ENCODE data around the gene SYN1.
"Not testable (repeated sequence)": the region's sequence is repeated elsewhere in the genome, so short reads cannot be mapped to it uniquely, and the experiment has no call there.

SYN1 gene

GRCh38 chrX:47610511-47610910 lies 9.1 kb downstream of the SYN1 start:
- no peak for TF ChIP-seq CTCF (IDR thresholded peaks at IDR 0.05; ENCODE audit: low read depth, low read length)
- no peak for TF ChIP-seq EZH2phosphoT487 (IDR thresholded peaks at IDR 0.05; ENCODE audit: low read depth)
- H3K27me3 ChIP-seq (ENCODE audit: low read depth, low read length): no peaks in the 10 kb centered on the region
- no peak overlapping the region for H3K4me2 ChIP-seq (ENCODE audit: low read length)
- H3K9me3 ChIP-seq (ENCODE audit: insufficient read depth, low read length): no peaks in the 10 kb centered on the region
- H3K27ac ChIP-seq (ENCODE audit: low read length): no peak overlapping the region
- H4K20me1 ChIP-seq (ENCODE audit: insufficient read depth, low read length): no peaks in the 10 kb centered on the region
- H3K4me1 ChIP-seq (ENCODE audit: low read length): no peaks in the 10 kb centered on the region
- H3K79me2 ChIP-seq (ENCODE audit: low read length): no peaks in the 10 kb centered on the region
- H2AFZ ChIP-seq (ENCODE audit: low read depth, low read length): no peak overlapping the region
- no peak overlapping the region for H3K9ac ChIP-seq (ENCODE audit: low read length)
- H3K36me3 ChIP-seq (replicated peaks; ENCODE audit: low read depth, low read length): no peaks in the 10 kb centered on the region
- no peak overlapping the region for H3K4me3 ChIP-seq (ENCODE audit: low read length)

- Histone ChIP-seq H3K4me3 (ENCODE audit: low read length) (no peak overlapping the region), H3K9ac (ENCODE audit: low read length) (no peak overlapping the region), H3K36me3 (replicated peaks; ENCODE audit: low read depth, low read length) (no peaks in the 10 kb centered on the region), H4K20me1 (ENCODE audit: insufficient read depth, low read length) (no peaks in the 10 kb centered on the region), H3K4me1 (ENCODE audit: low read length) (peaks cover 7% of the 10 kb centered on the region; the same call in 1 of the 2 replicates), H3K79me2 (ENCODE audit: low read length) (no peaks in the 10 kb centered on the region), H3K4me2 (ENCODE audit: low read length) (no peak overlapping the region), H3K9me3 (ENCODE audit: insufficient read depth, low read length) (no peaks in the 10 kb centered on the region), H3K27ac (ENCODE audit: low read length) (no peak overlapping the region), H2AFZ (ENCODE audit: low read depth, low read length) (no peak overlapping the region), H3K27me3 (ENCODE audit: low read depth, low read length) (no peaks in the 10 kb centered on the region)
- no peak for TF ChIP-seq CTCF (IDR thresholded peaks at IDR 0.05; ENCODE audit: low read depth, low read length)
- no peak for TF ChIP-seq EZH2phosphoT487 (IDR thresholded peaks at IDR 0.05; ENCODE audit: low read depth)
These were observed 11.4 kb downstream of the SYN1 start for GRCh38 chrX:47608130-47608810.

GRCh38 chrX:47607091-47607490 lies 12.6 kb downstream of the SYN1 start:
- Histone ChIP-seq H3K79me2 (ENCODE audit: low read length) (no peaks in the 10 kb centered on the region), H3K9me3 (ENCODE audit: insufficient read depth, low read length) (no peaks in the 10 kb centered on the region), H3K27ac (ENCODE audit: low read length) (no peak overlapping the region)

GRCh38 chrX:47605024-47605423 lies 14.6 kb downstream of the SYN1 start:
- Histone ChIP-seq H3K27me3 (ENCODE audit: low read depth, low read length) (no peaks in the 10 kb centered on the region), H3K9me3 (ENCODE audit: insufficient read depth, low read length) (no peaks in the 10 kb centered on the region), H3K79me2 (ENCODE audit: low read length) (no peaks in the 10 kb centered on the region), H2AFZ (ENCODE audit: low read depth, low read length) (peak overlapping the region; percentile 70; the same call in 1 of the 2 replicates), H3K4me2 (ENCODE audit: low read length) (peak overlapping the region; percentile 57), H3K27ac (ENCODE audit: low read length) (no peak overlapping the region), H3K4me3 (ENCODE audit: low read length) (0 out of 2 replicates have a peak overlapping the region, but pooled peaks have one; percentile 26), H3K36me3 (replicated peaks; ENCODE audit: low read depth, low read length) (no peaks in the 10 kb centered on the region), H4K20me1 (ENCODE audit: insufficient read depth, low read length) (no peaks in the 10 kb centered on the region), H3K4me1 (ENCODE audit: low read length) (peaks cover 7% of the 10 kb centered on the region; the same call in 1 of the 2 replicates), H3K9ac (ENCODE audit: low read length) (no peak overlapping the region)
- TF ChIP-seq CTCF (IDR thresholded peaks at IDR 0.05; ENCODE audit: low read depth, low read length) (no peak), EZH2phosphoT487 (IDR thresholded peaks at IDR 0.05; ENCODE audit: low read depth) (no peak)

More at GRCh38 chrX:47607091-47607490, 12.6 kb downstream of the SYN1 start:
- no peak overlapping the region for H3K9ac ChIP-seq (ENCODE audit: low read length)
- H3K4me2 ChIP-seq (ENCODE audit: low read length): no peak overlapping the region
- no peaks in the 10 kb centered on the region for H3K36me3 ChIP-seq (replicated peaks; ENCODE audit: low read depth, low read length)
- H2AFZ ChIP-seq (ENCODE audit: low read depth, low read length): no peak overlapping the region
- no peak overlapping the region for H3K4me3 ChIP-seq (ENCODE audit: low read length)
- H4K20me1 ChIP-seq (ENCODE audit: insufficient read depth, low read length): no peaks in the 10 kb centered on the region
- no peaks in the 10 kb centered on the region for H3K27me3 ChIP-seq (ENCODE audit: low read depth, low read length)
- H3K4me1 ChIP-seq (ENCODE audit: low read length): peaks cover 7% of the 10 kb centered on the region; the same call in 1 of the 2 replicates
- TF ChIP-seq EZH2phosphoT487 (IDR thresholded peaks at IDR 0.05; ENCODE audit: low read depth) (no peak), CTCF (IDR thresholded peaks at IDR 0.05; ENCODE audit: low read depth, low read length) (no peak)

GRCh38 chrX:47603125-47603524 lies 16.5 kb downstream of the SYN1 start:
- H3K4me3 ChIP-seq (ENCODE audit: low read length); H3K9me3 ChIP-seq (ENCODE audit: insufficient read depth, low read length): not testable (repeated sequence)

More at GRCh38 chrX:47603125-47603524, 16.5 kb downstream of the SYN1 start:
- H3K4me2 ChIP-seq (ENCODE audit: low read length); H3K9ac ChIP-seq (ENCODE audit: low read length); H3K79me2 ChIP-seq (ENCODE audit: low read length); H3K27ac ChIP-seq (ENCODE audit: low read length); H2AFZ ChIP-seq (ENCODE audit: low read depth, low read length); H3K36me3 ChIP-seq (replicated peaks; ENCODE audit: low read depth, low read length); H3K27me3 ChIP-seq (ENCODE audit: low read depth, low read length); H4K20me1 ChIP-seq (ENCODE audit: insufficient read depth, low read length); H3K4me1 ChIP-seq (ENCODE audit: low read length): not testable (repeated sequence)
